ENCODE data around the gene TMEM8B.
A peak's percentile ranks its signal among the peaks of the same experiment; 100 is the strongest.

Gene TMEM8B

DNA sequence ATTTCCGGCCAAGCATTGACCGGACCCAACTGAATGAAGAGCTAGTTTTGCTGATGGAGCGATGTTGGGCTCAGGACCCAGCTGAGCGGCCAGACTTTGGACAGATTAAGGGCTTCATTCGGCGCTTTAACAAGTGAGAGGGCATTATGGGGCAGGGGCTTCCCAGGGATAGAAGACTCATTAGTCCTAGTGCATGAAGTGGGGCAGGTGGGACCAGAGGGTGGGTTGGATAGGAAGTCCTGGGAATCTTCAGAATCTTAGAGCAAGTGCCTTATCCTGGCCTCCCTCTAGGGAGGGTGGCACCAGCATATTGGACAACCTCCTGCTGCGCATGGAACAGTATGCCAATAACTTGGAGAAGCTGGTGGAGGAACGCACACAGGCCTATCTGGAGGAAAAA is 22.9 kb upstream of the TMEM8B start:
- intact Hi-C loops (cut with DNase I): no loop called here
- peak in 1 of 10 donors; percentile 50 for DNase-seq

DNA sequence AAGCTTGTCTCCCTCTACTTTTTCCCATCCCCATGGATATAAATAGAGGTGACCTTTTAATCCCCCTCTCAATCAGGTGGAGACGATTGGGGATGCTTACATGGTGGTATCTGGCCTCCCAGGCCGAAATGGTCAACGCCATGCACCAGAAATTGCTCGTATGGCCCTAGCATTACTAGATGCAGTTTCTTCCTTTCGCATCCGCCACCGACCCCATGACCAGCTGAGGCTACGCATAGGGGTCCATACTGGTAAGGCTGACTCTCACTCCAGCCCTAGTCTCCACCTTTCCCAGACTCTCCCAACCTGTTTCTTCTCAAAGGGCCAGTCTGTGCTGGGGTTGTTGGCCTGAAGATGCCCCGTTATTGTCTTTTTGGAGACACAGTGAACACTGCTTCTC is 20.6 kb upstream of the TMEM8B start:
- DNase-seq: peak in 1 of 10 donors; percentile 26
- intact Hi-C loops (cut with DNase I): no loop called here

DNA sequence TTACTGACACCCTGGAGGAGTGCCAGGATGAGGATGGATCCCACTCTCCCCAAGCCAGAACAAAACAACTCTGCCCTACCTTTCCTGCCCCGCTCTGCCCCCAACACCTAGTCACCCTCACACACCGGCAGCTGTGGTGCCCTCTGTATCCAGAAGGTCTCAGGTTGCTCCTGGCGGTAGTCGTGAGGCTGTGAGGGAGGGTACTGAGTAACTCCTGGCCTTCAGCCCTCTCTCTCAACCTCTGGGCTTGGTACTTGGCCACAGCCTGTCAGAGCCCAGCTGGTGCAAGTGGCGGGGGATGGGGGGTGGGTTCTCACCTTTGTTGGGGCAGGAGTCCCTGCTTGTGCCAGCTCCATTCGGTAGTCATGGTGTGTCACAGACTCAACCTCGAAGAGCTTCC is 18.9 kb upstream of the TMEM8B start:
- DNase-seq: peak in 1 of 10 donors; percentile 40
- intact Hi-C loops (cut with DNase I): loop anchor here (5.0 kb wide), 1 partner anchor 153 kb away; the partner anchor contains the start of genes CCDC107 and RMRP

DNA sequence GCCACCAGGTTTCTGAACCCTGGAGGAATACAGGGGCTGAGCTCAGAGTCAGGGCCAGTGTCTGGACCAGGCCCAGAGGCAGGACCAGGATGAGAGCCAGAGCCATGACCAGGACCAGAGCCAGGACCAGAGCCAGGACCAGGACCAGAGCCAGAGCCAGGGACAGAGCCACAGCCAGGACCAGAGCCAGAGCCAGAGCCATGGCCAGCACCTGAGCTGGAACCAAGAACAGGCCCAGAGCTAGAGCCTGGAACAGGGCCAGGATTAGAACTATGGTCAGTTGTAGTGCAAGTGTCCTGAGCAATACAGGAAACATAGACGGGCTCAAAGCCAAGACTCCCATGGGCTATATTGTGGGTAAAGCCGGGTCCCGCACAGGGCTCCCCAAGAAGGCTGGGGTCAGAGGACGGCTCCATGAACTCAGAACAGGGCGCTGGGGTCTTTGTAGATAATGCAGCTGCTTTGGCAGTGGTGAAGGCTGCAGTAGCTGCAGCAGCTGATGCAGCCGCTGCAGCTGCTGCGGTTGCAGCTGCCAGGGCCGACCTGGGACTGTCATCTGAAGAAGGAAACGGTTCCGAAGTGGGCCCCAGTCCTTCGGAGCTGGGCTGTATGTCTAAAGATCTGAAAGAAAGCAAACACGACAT is 17.5 kb upstream of the TMEM8B start:
- intact Hi-C loops (cut with DNase I): loop anchor here (5.0 kb wide), 1 partner anchor 154 kb away; the partner anchor contains the start of genes CCDC107 and RMRP
- DNase-seq: peak in 3 of 10 donors; percentile 35 to 87 (median 46)

GRCh38 chr9:35812025-35812602 is 16.9 kb upstream of the TMEM8B start, which contains the start of gene SPAG8:
Gene SPAG8, minus strand, starts transcription at chr9:35812262. Its CDS starts 115 bp downstream, at chr9:35812147.
- intact Hi-C loops (cut with DNase I): loop anchor here (5.0 kb wide), 1 partner anchor 155 kb away; the partner anchor contains the start of genes CCDC107 and RMRP
- peak; percentile 90 to 99 (median 96) for DNase-seq

DNA sequence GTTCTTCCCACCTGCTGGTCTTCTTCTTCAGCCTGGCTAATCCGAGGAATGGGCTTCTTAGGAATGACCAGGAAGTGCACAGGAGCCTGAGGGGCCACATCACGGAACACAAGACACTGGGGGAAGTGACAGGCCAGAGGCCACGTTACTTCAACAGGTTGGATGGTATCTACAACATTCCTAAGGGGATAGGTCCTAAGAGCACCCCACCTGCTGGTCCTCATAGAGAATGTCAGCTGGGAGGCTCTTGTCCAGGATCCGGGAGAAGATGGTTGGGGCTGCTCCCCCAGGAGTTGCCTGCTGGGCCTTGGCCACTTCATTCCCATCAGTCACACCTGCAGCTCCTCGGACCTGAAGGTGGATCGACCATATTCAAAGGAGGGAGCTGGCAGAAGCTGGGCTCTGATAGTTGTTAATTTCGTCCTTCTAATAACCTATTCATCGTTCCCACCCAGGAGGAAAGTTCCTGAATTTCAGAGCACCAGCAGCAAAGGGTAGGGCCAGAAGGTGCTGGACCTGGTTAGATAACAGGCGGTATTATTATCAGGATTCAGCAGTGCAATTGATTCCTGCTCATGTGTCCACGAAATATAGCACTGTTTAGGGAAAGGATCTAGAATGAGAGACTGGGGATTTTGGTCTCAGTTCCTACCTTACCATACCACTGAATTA is 15.5 kb upstream of the TMEM8B start:
- peak in 1 of 10 donors; percentile 54 for DNase-seq
- intact Hi-C loops (cut with DNase I): loop anchor here (5.0 kb wide), 1 partner anchor 156 kb away; the partner anchor contains the start of genes CCDC107 and RMRP

- intact Hi-C loops (cut with DNase I): loop anchor here (5.0 kb wide), 1 partner anchor 157 kb away; the partner anchor contains the start of genes CCDC107 and RMRP
- DNase-seq: peak in 7 of 10 donors; percentile 49 to 92 (median 59)
Observed at GRCh38 chr9:35814106-35814840, 14.8 kb upstream of the TMEM8B start.

- intact Hi-C loops (cut with DNase I): loop anchor here (5.0 kb wide), 1 partner anchor 158 kb away; the partner anchor contains the start of genes CCDC107 and RMRP
- peak; percentile 91 to 99 (median 95) for DNase-seq
Observed at GRCh38 chr9:35814841-35815543, 14.0 kb upstream of the TMEM8B start, which contains the start of gene HINT2. Gene HINT2, minus strand, starts transcription at chr9:35815042. Its CDS starts 63 bp downstream, at chr9:35814979.

- DNase-seq: no peak
- intact Hi-C loops (cut with DNase I): no loop called here
Observed at GRCh38 chr9:35816708-35817107, 12.3 kb upstream of the TMEM8B start.

DNA sequence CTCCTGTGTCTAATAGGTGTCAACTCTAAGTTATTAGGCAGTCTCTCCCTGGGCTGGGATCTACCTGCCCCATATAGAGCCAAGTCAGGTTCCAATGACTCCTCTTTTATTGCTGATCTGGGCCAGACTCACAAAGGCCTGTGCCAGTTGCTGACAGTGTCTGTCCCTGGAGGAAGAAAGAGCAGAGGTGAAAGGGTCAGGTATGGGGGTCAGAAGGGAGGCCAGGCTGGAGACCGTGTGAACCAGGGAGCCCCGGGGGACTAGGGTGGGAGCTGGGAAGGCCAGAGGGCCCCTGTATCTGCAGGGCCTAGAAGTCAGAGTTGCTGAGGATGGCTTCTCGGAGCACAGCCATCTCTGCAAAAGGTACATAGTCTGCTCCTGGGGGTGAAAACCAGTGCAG is 10.7 kb upstream of the TMEM8B start:
- intact Hi-C loops (cut with DNase I): no loop called here
- no peak for DNase-seq

GRCh38 chr9:35820076-35820475 is 9.0 kb upstream of the TMEM8B start:
- intact Hi-C loops (cut with DNase I): no loop called here
- DNase-seq: no peak

- DNase-seq: no peak
Observed at GRCh38 chr9:35822926-35823325, 6.1 kb upstream of the TMEM8B start.

GRCh38 chr9:35826071-35826701 is 2.8 kb upstream of the TMEM8B start:
- DNase-seq: no peak
- intact Hi-C loops (cut with DNase I): loop anchor here (2.0 to 5.0 kb wide), 3 partner anchors 34 to 94 kb away; partner anchors contain the start of genes CREB3, NPR2 and TLN1

More at GRCh38 chr9:35822926-35823325, 6.1 kb upstream of the TMEM8B start:
- intact Hi-C loops (cut with DNase I): no loop called here

GRCh38 chr9:35827486-35827885 is 1.5 kb upstream of the TMEM8B start:
- no peak for DNase-seq
- intact Hi-C loops (cut with DNase I): loop anchor here (2.0 to 5.0 kb wide), 3 partner anchors 35 to 95 kb away; partner anchors contain the start of genes CREB3, NPR2 and TLN1

GRCh38 chr9:35828716-35829083 is 328 bp upstream of the TMEM8B start, which contains the start of gene FAM221B:
Gene FAM221B, minus strand, starts transcription at chr9:35828732. Its CDS starts 2,571 bp downstream, at chr9:35826161.
- DNase-seq: peak in 1 of 10 donors; percentile 73
- intact Hi-C loops (cut with DNase I): loop anchor here (5.0 kb wide), 2 partner anchors 36 to 96 kb away; partner anchors contain the start of genes CREB3, NPR2 and TLN1

GRCh38 chr9:35829764-35830096 is 702 bp downstream of the TMEM8B start:
- intact Hi-C loops (cut with DNase I): loop anchor here (5.0 kb wide), 2 partner anchors 37 to 97 kb away; partner anchors contain the start of genes CREB3, NPR2 and TLN1
- no peak for DNase-seq

- DNase-seq: no peak
- intact Hi-C loops (cut with DNase I): no loop called here
Observed at GRCh38 chr9:35831040-35831439, 2.0 kb downstream of the TMEM8B start.

DNA sequence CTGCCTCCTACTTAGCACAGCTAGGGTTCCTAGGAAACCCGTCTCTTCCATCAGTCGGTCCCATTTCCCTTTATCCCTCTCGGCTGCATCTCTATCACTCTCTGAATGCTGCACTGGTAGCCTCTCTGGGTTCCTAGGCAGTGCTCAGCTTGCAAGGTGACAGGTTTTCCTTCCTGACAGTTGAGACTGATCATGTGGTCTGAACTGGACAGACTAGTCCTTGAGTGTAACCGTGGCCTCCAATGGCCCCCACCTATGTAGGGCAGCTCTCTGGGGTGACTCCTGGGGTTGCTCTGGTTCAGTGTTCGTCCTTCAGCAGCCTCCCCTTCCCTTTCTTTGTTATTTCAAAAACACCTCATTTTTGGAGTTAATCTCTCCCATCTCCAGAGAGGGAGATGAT is 3.8 kb downstream of the TMEM8B start:
- intact Hi-C loops (cut with DNase I): no loop called here
- DNase-seq: no peak
